Jurkat, Clone E6-1 (cell line): ENCODE results near the gene CCDC77.
A peak's percentile ranks its signal among the peaks of the same experiment; 100 is the strongest.

Experiments
- DNase-seq: peaks from one replicate; pipeline ENCODE4 v3.0.0-alpha.2; 2011; ENCODE audit warnings: low read depth, low spot score
- H3K4me3 ChIP-seq: 2 replicates; pipeline ENCODE4 v1.5.1; 2011; ENCODE audit warnings: mild to moderate bottlenecking, low read length, control low read depth, moderate library complexity

CCDC77 gene

DNA sequence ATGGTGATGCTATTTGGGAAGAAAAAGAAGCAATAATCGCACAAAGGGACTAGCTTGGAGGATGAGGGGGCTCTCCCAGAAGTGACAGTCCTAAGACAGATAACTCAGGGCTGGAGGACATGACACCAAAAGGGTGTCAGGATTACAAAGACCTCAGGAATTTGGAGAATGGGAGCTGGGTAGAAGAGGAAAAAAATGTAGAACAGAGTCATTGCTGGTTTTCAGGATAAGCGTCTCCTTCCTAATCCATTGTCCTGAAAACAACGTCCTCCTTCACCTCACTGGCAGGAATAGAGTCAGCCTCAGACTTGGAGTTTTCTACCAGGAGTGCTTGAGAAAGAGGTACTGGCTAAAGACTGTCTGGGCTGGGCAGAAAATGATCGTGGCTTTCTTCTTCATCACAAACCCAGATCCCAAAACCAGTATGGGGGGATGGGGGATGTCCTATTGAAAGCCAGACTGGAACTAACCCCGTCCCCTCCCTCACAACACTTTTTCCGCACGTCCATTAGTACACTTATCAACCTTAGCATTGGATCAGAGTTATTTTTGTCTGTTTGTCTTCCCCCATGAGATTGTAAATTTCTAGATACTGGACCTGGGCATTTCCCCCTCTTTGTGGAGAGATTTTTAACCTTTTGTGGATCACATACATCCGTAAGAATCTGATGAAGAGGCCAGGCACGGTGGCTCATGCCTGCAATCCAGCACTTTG is 72.6 kb downstream of the CCDC77 start:
- DNase-seq, result no peak

DNA sequence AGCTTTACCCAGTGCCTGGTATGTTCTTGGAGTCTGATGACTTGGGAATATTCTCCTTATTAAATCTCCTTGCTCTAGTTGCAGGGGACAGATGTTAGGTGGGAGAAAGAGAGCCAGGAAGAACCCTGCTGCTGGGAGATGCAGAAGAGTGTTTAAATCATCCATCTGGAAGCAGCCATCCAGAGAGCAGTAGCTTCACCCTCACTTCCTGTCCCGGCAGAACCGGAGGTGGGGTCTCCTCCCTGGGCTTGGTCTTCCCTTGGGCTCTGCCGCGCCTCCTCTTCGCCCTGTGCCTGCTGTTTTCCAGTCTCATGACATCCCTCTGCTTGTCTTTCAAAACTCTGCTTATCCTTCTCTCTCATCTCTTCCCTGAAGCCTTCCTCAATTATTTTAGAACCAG is 73.8 kb downstream of the CCDC77 start:
- no peak overlapping the region for H3K4me3 ChIP-seq
- no peak for DNase-seq

More for the DNA sequence above, 72.6 kb downstream of the CCDC77 start:
- no peak overlapping the region for H3K4me3 ChIP-seq

DNA sequence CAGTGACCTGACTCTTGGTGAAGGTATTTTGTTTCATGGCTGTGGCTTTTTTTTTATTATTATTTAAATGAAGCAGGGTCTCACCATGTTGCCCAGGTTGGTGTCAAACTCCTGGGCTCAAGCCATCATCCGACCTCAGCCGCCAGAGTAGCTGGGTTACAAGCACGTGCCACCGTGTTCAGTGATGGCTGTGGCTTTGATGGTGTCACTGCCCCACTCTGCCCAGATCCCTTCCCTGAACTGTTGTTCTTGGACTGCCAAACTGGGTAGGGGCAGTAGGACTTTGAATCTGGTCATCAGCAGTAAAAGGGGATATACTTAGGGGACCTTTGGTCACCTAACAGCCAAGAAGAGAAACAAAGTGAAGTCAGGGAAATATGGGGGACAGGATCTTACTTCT is 77.7 kb downstream of the CCDC77 start:
- DNase-seq, result no peak

DNA sequence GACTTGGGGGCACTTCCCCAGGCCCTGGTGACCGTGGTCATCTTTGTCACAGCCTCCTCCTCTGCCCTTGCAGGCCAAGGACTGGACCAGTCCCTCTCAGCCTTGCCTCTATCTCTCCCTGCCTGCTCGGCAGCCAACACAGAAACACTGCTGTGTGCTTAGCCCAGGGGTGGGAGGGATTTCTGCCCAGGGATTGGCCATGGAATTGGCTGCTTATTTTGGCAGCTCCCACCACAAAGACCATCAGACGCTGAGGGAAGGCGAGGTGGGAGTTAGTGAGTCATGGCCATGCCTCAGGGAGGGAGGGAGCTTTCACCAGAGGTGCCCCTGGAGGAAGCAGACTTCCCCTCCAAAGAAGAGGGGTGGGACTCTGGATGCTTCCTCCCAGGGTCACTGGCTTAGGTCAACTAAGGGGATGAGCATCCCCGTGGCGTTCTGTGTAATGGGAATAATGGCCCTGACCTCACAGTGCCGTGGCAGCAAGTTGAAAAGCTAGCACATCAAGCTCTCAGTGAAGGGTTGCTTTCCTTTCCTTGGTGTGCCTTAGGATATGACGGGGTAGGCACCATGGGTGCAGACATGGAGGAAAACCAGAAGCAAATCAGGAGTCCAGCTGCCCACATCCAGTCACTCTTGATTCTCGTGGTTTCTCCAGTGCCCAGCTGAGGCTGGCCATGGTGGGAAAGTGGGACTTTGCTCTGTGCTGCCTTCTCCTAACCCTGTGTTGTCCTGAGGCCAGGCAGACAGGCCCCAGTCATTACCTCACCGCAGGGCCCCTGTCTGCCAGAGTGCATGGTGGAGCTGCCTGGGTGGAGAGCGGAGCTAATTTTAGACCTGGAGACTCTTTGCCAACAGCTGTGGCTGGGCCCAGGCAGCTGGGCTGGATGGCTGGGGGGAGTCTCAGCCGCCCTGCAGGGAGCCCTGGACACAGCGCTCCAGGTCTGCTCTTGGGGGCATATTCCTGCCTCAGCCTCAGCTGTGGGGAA is 79.7 kb downstream of the CCDC77 start:
- no peak overlapping the region for H3K4me3 ChIP-seq
- DNase-seq, result no peak

More for the DNA sequence above, 77.7 kb downstream of the CCDC77 start:
- no peak overlapping the region for H3K4me3 ChIP-seq

GRCh38 chr12:482061-482460 is 80.6 kb downstream of the CCDC77 start:
- DNase-seq, result peak; percentile 29
- no peak overlapping the region for H3K4me3 ChIP-seq

DNA sequence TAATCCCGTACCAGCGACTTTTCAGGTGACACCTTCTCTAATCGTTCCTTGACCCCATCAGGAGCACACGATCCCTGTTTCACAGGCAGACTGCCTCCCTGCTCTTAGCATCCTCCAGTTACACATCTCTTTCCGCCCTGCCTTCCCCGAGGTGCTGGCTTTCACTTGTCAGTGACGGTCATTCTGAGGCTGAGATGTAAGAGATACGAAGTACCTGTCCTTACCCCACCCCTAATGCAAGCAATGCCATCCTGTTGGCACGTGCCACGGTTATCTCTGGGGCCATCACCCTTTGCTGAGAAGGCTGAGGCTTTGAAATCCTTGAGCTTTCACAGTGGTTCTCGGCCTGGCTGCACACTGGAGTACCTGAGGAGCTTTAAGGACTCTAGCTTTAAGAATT is 82.7 kb downstream of the CCDC77 start:
- no peak overlapping the region for H3K4me3 ChIP-seq
- DNase-seq, result no peak

GRCh38 chr12:490260-490659 is 88.8 kb downstream of the CCDC77 start:
- no peak for DNase-seq
- no peak overlapping the region for H3K4me3 ChIP-seq
